Measurements from ENCODE around the gene LRRFIP1. TPM values are rescaled to one million over a fixed set of nuclear protein-coding genes. Genes with fewer than 3 reads are reported as not detected.

LRRFIP1 gene
- total and polyA plus RNA-seq, 9 of the 15 experiments (the other 6 are each of a cell fraction or from before 2014, with no cell fraction given) = 13.1 to 45.2 (median 31.3) TPM

DNA sequence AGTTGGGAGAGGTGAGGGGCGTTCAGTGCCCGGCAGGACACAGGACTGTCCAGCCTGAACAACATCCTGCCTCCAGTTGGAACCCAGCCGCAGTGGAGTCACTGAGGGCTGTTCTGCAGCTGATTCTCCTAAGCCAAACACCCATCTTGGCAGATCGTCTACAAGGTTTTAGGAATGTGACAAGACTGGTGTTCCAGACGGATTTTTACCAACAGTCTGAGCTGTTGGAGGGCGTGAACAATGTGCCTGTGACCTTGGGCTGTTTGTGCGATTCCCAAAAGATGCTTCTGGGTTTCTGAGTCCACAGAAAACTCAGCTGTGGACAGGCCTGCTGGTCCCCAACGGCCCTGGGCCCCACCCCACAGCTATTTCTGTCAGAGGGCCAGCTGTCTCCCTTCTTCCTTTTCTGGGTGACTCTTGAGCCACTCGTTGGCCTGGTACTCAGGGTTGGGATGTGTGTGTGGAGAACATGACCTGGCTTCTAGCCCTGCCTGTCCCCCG lies 5.7 kb downstream of the LRRFIP1 start:
- no peak overlapping the region for H2AFZ ChIP-seq (ENCODE audit: low read depth, low read length)
- no peaks in the 10 kb centered on the region; the same call in 1 of the 2 replicates for H4K20me1 ChIP-seq (replicated peaks; ENCODE audit: control insufficient read depth, insufficient read depth, low read length)
- no peak overlapping the region for H3K9ac ChIP-seq (ENCODE audit: insufficient read depth in 1 of 2, low read depth in 2 of 2, low read length in 2 of 2)
- no peak for ATAC-seq
- no peaks in the 10 kb centered on the region for H3K36me3 ChIP-seq (ENCODE audit: control insufficient read depth, insufficient read depth, low read length)
- no peaks in the 10 kb centered on the region for H3K9me3 ChIP-seq (replicated peaks; ENCODE audit: control insufficient read depth, insufficient read depth, low read depth, low read length)
- no peak overlapping the region for H3K4me2 ChIP-seq (ENCODE audit: insufficient read depth, low read length)
- no TSS peak for BruUV-seq (replicated peaks)
- POLR2A ChIA-PET = interaction anchor here (0.6 kb wide), 1 partner anchor 163 kb away, joined by 3 read pairs; no protein-coding TSS in a partner anchor
- 2% methylated on average over 7 of the region's 10 CpGs for whole genome bisulfite sequencing (ENCODE audit: insufficient coverage, low coverage, missing lambda C conversion rate)
- FAIRE-seq = no peak
- no peaks in the 10 kb centered on the region for H3K4me1 ChIP-seq (replicated peaks in 1 of 2; ENCODE audit: control insufficient read depth in 2 of 2, insufficient read depth in 2 of 2, low read length in 2 of 2)
- peaks cover 2 to 41% of the 10 kb centered on the region in 2 experiments; a peak in 4 of 5 replicates for H3K27me3 ChIP-seq (ENCODE audit: control insufficient read depth in 2 of 2, insufficient read depth in 2 of 2, low read length in 2 of 2)
- intact Hi-C loops (cut with micrococcal nuclease) (no loop called here), in situ Hi-C loops (cut with MboI) (no loop called here)
- no peak overlapping the region for H3K27ac ChIP-seq (ENCODE audit: extremely low read depth, low read depth, low read length)
- CTCF ChIA-PET (ENCODE audit: low intra/inter-chr PET ratio) = no interaction called here
- no peak overlapping the region for H3K4me3 ChIP-seq
- H3K79me2 ChIP-seq (ENCODE audit: control insufficient read depth, insufficient read depth, low read length) = no peaks in the 10 kb centered on the region
- DNase-seq (ENCODE audit: extremely low read depth in 1 of 4, low spot score in 3 of 4) = no peak
- no peaks in the 10 kb centered on the region for H3K9me1 ChIP-seq (ENCODE audit: control insufficient read depth, insufficient read depth, low read length)
- TF ChIP-seq BHLHE40 (IDR thresholded peaks at IDR 0.05; ENCODE audit: low read length) = no peak
- TF ChIP-seq, protein P1, sequence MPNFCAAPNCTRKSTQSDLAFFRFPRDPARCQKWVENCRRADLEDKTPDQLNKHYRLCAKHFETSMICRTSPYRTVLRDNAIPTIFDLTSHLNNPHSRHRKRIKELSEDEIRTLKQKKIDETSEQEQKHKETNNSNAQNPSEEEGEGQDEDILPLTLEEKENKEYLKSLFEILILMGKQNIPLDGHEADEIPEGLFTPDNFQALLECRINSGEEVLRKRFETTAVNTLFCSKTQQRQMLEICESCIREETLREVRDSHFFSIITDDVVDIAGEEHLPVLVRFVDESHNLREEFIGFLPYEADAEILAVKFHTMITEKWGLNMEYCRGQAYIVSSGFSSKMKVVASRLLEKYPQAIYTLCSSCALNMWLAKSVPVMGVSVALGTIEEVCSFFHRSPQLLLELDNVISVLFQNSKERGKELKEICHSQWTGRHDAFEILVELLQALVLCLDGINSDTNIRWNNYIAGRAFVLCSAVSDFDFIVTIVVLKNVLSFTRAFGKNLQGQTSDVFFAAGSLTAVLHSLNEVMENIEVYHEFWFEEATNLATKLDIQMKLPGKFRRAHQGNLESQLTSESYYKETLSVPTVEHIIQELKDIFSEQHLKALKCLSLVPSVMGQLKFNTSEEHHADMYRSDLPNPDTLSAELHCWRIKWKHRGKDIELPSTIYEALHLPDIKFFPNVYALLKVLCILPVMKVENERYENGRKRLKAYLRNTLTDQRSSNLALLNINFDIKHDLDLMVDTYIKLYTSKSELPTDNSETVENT (CRISPR knock-in tag; IDR thresholded peaks at IDR 0.05) = no peak
- no peak for TF ChIP-seq FOXK2 (conservative IDR thresholded peaks at IDR 0.05 in 1 of 2, IDR thresholded peaks at IDR 0.05 in 1 of 2; ENCODE audit: low read depth in 2 of 2)
- TF ChIP-seq CHD1 (IDR thresholded peaks at IDR 0.05; ENCODE audit: low read length) = no peak
- TF ChIP-seq, protein P2, sequence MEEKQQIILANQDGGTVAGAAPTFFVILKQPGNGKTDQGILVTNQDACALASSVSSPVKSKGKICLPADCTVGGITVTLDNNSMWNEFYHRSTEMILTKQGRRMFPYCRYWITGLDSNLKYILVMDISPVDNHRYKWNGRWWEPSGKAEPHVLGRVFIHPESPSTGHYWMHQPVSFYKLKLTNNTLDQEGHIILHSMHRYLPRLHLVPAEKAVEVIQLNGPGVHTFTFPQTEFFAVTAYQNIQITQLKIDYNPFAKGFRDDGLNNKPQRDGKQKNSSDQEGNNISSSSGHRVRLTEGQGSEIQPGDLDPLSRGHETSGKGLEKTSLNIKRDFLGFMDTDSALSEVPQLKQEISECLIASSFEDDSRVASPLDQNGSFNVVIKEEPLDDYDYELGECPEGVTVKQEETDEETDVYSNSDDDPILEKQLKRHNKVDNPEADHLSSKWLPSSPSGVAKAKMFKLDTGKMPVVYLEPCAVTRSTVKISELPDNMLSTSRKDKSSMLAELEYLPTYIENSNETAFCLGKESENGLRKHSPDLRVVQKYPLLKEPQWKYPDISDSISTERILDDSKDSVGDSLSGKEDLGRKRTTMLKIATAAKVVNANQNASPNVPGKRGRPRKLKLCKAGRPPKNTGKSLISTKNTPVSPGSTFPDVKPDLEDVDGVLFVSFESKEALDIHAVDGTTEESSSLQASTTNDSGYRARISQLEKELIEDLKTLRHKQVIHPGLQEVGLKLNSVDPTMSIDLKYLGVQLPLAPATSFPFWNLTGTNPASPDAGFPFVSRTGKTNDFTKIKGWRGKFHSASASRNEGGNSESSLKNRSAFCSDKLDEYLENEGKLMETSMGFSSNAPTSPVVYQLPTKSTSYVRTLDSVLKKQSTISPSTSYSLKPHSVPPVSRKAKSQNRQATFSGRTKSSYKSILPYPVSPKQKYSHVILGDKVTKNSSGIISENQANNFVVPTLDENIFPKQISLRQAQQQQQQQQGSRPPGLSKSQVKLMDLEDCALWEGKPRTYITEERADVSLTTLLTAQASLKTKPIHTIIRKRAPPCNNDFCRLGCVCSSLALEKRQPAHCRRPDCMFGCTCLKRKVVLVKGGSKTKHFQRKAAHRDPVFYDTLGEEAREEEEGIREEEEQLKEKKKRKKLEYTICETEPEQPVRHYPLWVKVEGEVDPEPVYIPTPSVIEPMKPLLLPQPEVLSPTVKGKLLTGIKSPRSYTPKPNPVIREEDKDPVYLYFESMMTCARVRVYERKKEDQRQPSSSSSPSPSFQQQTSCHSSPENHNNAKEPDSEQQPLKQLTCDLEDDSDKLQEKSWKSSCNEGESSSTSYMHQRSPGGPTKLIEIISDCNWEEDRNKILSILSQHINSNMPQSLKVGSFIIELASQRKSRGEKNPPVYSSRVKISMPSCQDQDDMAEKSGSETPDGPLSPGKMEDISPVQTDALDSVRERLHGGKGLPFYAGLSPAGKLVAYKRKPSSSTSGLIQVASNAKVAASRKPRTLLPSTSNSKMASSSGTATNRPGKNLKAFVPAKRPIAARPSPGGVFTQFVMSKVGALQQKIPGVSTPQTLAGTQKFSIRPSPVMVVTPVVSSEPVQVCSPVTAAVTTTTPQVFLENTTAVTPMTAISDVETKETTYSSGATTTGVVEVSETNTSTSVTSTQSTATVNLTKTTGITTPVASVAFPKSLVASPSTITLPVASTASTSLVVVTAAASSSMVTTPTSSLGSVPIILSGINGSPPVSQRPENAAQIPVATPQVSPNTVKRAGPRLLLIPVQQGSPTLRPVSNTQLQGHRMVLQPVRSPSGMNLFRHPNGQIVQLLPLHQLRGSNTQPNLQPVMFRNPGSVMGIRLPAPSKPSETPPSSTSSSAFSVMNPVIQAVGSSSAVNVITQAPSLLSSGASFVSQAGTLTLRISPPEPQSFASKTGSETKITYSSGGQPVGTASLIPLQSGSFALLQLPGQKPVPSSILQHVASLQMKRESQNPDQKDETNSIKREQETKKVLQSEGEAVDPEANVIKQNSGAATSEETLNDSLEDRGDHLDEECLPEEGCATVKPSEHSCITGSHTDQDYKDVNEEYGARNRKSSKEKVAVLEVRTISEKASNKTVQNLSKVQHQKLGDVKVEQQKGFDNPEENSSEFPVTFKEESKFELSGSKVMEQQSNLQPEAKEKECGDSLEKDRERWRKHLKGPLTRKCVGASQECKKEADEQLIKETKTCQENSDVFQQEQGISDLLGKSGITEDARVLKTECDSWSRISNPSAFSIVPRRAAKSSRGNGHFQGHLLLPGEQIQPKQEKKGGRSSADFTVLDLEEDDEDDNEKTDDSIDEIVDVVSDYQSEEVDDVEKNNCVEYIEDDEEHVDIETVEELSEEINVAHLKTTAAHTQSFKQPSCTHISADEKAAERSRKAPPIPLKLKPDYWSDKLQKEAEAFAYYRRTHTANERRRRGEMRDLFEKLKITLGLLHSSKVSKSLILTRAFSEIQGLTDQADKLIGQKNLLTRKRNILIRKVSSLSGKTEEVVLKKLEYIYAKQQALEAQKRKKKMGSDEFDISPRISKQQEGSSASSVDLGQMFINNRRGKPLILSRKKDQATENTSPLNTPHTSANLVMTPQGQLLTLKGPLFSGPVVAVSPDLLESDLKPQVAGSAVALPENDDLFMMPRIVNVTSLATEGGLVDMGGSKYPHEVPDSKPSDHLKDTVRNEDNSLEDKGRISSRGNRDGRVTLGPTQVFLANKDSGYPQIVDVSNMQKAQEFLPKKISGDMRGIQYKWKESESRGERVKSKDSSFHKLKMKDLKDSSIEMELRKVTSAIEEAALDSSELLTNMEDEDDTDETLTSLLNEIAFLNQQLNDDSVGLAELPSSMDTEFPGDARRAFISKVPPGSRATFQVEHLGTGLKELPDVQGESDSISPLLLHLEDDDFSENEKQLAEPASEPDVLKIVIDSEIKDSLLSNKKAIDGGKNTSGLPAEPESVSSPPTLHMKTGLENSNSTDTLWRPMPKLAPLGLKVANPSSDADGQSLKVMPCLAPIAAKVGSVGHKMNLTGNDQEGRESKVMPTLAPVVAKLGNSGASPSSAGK (IDR thresholded peaks at IDR 0.05) = no peak
- TF ChIP-seq TRIM24 (IDR thresholded peaks at IDR 0.05) = no peak
- TF ChIP-seq ZNF764 (CRISPR knock-in tag; IDR thresholded peaks at IDR 0.05; ENCODE audit: low read depth) = no peak
- TF ChIP-seq HOXB6 (CRISPR knock-in tag; IDR thresholded peaks at IDR 0.05; ENCODE audit: borderline replicate concordance) = no peak

Data from K562 (cell line).